Activated B cell treated with CpG ODN at 0.5 μM for 24 hours (primary cell): ENCODE data around the gene MECP2. TPM values are rescaled to one million over a fixed set of nuclear protein-coding genes. Genes with fewer than 3 reads are reported as not detected.

ENCODE experiments used
- ATAC-seq: fragments of 200-7000 bp; cut with Tn5 transposase; one replicate; pipeline ENCODE4 v1.10.0; 2021; ENCODE audit warnings: low read depth, mild to moderate bottlenecking, moderate library complexity
- CTCF ChIA-PET: fragments of 350-600 bp; sonication (Branson Sonifier 250); formaldehyde crosslinking; loops from one replicate; lab custom pipeline; 2021; ENCODE audit warnings: antibody characterized with exemption; lab: Charles Lee
- POLR2A ChIA-PET: fragments of 350-600 bp; sonication (Branson Sonifier 250); formaldehyde crosslinking; loops from one replicate; lab custom pipeline; 2021; ENCODE audit warnings: antibody characterized with exemption; lab: Charles Lee
- DNase-seq: peaks from one replicate; pipeline ENCODE4 v3.0.0; 2022
- H3K27ac Mint-ChIP-seq: one replicate; pipeline ENCODE4 v1.8.0; 2020; ENCODE audit warnings: mixed read lengths
- H3K27me3 Mint-ChIP-seq: one replicate; pipeline ENCODE4 v1.8.0; 2021; ENCODE audit warnings: mixed read lengths
- H3K36me3 Mint-ChIP-seq: one replicate; pipeline ENCODE4 v1.8.0; 2021; ENCODE audit warnings: low read depth, mixed read lengths
- H3K4me1 Mint-ChIP-seq: one replicate; pipeline ENCODE4 v1.8.0; 2021; ENCODE audit warnings: mixed read lengths
- H3K4me3 Mint-ChIP-seq: one replicate; pipeline ENCODE4 v1.8.0; 2020; ENCODE audit warnings: mild to moderate bottlenecking, mixed read lengths
- H3K9me3 Mint-ChIP-seq: one replicate; pipeline ENCODE4 v1.8.0; 2020; ENCODE audit warnings: mixed read lengths
- intact Hi-C: fragments of 100-400 bp; cut with micrococcal nuclease; formaldehyde crosslinking; loops from one replicate; pipeline ENCODE4 v1.15.1; 2024
- total RNA-seq: library from RNA; stranded (reverse); gene quantifications from 2 replicates; pipeline ENCODE4 v1.2.3, GENCODE V29; 2022
- TF ChIP-seq, protein P1 (sequence below): fragments of 200-600 bp; IDR thresholded peaks from one replicate; pipeline ENCODE4 v1.8.0; 2022; ENCODE audit warnings: antibody characterized with exemption, mild to moderate bottlenecking

The MECP2 gene
- total RNA-seq, 1 donor from 2014 or later: 69.0 TPM

DNA sequence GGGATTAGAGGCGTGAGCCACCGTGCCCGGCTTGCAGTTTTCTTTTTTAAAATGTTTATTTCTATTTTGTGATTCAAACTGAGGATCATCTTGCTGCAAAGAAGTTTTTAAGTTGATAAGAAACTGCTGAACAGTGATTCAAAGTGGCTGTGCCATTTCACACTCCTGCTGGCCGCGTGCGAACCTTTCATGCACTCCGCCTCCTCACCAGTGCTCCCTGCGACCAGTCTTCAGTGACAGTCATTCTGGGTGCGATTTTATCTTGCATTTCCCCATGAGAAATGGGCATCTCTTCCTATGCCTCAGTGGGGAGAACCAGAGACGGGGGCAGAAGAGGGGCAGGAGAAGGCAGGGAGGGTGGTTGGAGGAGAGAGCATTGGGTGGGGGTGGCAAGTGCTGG is 103.5 kb downstream of the MECP2 start:
- CTCF ChIA-PET: no interaction called here
- no peak for ATAC-seq
- POLR2A ChIA-PET: no interaction called here

DNA sequence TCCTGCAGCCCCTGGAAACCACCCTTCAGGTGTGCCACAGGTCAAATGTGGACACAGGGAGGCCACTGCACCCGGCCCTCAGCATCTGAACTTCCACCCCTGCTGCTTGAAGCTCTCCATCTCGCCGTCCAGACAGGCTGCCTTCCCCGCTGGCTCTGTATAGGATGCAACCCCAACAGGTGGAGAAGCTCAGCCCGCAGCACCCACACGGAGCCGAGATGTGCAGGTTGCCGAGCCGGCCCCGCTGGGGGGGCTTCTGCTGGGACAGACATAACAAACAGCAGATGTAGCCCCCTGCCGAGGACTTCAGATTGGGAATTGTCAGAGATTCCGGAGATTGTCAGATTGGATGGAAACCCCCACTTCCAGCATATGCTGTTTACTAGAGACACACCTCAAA is 104.4 kb downstream of the MECP2 start:
- no peak overlapping the region for H3K4me3 Mint-ChIP-seq
- no peak overlapping the region for H3K27ac Mint-ChIP-seq
- ATAC-seq: no peak
- H3K4me1 Mint-ChIP-seq: no peaks in the 10 kb centered on the region
- no peaks in the 10 kb centered on the region for H3K36me3 Mint-ChIP-seq
- POLR2A ChIA-PET: no interaction called here
- H3K27me3 Mint-ChIP-seq: no peaks in the 10 kb centered on the region
- TF ChIP-seq, protein P1, sequence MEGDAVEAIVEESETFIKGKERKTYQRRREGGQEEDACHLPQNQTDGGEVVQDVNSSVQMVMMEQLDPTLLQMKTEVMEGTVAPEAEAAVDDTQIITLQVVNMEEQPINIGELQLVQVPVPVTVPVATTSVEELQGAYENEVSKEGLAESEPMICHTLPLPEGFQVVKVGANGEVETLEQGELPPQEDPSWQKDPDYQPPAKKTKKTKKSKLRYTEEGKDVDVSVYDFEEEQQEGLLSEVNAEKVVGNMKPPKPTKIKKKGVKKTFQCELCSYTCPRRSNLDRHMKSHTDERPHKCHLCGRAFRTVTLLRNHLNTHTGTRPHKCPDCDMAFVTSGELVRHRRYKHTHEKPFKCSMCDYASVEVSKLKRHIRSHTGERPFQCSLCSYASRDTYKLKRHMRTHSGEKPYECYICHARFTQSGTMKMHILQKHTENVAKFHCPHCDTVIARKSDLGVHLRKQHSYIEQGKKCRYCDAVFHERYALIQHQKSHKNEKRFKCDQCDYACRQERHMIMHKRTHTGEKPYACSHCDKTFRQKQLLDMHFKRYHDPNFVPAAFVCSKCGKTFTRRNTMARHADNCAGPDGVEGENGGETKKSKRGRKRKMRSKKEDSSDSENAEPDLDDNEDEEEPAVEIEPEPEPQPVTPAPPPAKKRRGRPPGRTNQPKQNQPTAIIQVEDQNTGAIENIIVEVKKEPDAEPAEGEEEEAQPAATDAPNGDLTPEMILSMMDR: no peak
- DNase-seq: no peak
- intact Hi-C loops: no loop called here
- CTCF ChIA-PET: no interaction called here
- H3K9me3 Mint-ChIP-seq: no peaks in the 10 kb centered on the region

More for the DNA sequence above, 103.5 kb downstream of the MECP2 start:
- Mint-ChIP-seq H3K27me3 (no peaks in the 10 kb centered on the region), H3K9me3 (no peaks in the 10 kb centered on the region), H3K36me3 (no peaks in the 10 kb centered on the region), H3K4me1 (no peaks in the 10 kb centered on the region), H3K4me3 (no peak overlapping the region), H3K27ac (no peak overlapping the region)
- TF ChIP-seq, protein P1: no peak
- intact Hi-C loops: no loop called here
- no peak for DNase-seq

DNA sequence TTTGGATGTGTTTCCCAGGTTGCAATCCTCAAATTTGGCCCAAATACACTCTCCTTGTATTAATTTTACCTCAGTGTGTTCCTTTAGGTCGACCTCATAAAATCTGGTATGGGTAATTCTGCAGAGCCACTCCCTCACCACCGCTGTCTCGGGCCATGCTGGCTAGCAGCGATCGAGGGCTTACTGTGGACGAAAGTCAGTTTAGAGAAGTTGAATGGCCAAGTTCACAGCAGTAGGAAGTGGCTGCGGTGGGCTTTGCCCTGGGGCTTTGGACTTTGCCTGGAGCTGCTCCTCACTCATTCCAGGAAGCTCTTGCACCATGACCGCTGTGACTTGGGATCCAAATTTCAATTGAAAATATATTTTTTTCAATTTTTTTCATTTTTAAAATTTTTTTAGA is 105.3 kb downstream of the MECP2 start:
- POLR2A ChIA-PET: interaction anchor here (0.7 to 0.9 kb wide), 2 partner anchors 10 to 389 kb away, joined by 3 to 8 read pairs; no protein-coding TSS in a partner anchor
- DNase-seq: no peak

DNA sequence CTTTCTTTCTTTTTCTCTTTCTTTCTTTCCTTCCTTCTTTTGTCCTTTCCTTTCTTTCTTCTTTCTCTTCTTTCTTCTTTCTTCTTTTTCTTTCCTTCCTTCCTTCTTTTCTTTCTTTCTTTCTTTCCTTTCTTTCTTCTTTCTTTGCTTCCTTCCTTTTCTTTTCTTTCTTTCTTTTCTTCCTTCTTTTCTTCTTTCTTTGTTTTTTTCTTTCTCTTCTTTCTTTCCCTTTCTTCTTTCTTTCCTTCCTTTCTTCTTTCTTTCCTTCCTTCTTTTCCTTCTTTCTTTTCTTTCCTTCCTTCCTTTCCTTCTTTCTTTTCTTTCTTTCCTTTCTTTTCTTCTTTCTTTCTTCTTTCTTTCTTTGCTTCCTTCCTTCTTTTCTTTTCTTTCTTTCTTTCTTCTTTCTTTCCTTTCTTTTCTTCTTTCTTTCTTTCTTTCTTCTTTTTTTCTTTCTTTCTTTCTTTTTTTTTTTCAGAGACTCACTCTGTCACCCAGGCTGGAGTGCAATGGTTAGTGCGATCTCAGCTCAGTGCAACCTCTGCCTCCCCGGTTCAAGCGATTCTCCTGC is 106.4 kb downstream of the MECP2 start:
- Mint-ChIP-seq H3K4me1 (peaks cover 1% of the 10 kb centered on the region), H3K27me3 (no peaks in the 10 kb centered on the region), H3K36me3 (no peaks in the 10 kb centered on the region), H3K9me3 (no peaks in the 10 kb centered on the region), H3K4me3 (no peak overlapping the region), H3K27ac (no peak overlapping the region)
- ChIA-PET POLR2A (interaction anchor here (0.6 kb wide), 2 partner anchors 11 to 236 kb away, joined by 3 to 5 read pairs; no protein-coding TSS in a partner anchor), CTCF (no interaction called here)
- intact Hi-C loops: no loop called here
- DNase-seq (no peak), ATAC-seq (no peak)
- TF ChIP-seq, protein P1: no peak

More for the DNA sequence above, 105.3 kb downstream of the MECP2 start:
- Mint-ChIP-seq H3K4me3 (no peak overlapping the region), H3K27me3 (no peaks in the 10 kb centered on the region), H3K36me3 (no peaks in the 10 kb centered on the region), H3K27ac (no peak overlapping the region), H3K9me3 (no peaks in the 10 kb centered on the region), H3K4me1 (no peaks in the 10 kb centered on the region)
- CTCF ChIA-PET: no interaction called here
- TF ChIP-seq, protein P1: no peak
- intact Hi-C loops: no loop called here
- no peak for ATAC-seq

DNA sequence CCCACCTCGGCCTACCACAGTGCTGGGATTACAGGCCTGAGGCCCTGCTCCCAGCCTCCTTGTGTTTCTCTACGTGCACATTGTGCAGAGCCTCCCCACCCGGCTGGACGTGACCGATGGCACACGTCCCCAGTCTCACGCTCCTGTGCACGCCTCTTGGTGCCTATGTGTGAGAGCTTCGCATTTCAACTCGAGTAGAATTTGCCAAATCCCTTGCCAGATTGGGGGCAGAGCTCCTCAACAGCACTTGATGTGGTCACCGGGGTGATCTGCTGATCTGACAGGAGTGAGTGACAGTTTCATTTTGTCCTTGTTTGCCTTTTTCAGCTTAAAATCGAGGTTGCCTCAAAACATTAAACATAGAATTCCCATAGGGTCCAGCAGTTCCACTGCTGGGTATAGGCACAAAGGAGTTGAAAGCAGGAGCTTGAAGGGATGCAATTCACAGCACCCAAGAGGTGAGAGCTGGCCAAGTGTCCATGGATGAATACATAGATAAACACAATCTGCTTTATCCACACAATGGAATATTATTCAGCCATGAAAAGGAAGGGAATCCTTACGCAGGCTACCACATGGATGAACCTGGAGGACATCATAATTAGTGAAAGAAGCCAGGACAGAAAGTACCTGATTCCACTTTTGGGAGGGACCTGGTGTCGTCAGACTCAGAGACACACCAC is 107.4 kb downstream of the MECP2 start:
- H3K27ac Mint-ChIP-seq: no peak overlapping the region
- H3K36me3 Mint-ChIP-seq: no peaks in the 10 kb centered on the region
- TF ChIP-seq, protein P1: no peak
- ATAC-seq: no peak
- ChIA-PET POLR2A (no interaction called here), CTCF (no interaction called here)
- H3K4me1 Mint-ChIP-seq: peaks cover 8% of the 10 kb centered on the region
- intact Hi-C loops: no loop called here
- no peak overlapping the region for H3K4me3 Mint-ChIP-seq
- no peaks in the 10 kb centered on the region for H3K9me3 Mint-ChIP-seq
- no peak for DNase-seq
- no peaks in the 10 kb centered on the region for H3K27me3 Mint-ChIP-seq
